Skeletal muscle satellite cell (primary cell): ENCODE results near the gene PLXNA4.

ENCODE experiments used
- H3K27me3 ChIP-seq: 2 replicates; pipeline ENCODE4 v1.7.0; 2013; ENCODE audit warnings: low read length; ENCODE audit not compliant: control insufficient read depth, insufficient read depth
- H3K36me3 ChIP-seq: 2 replicates; pipeline ENCODE4 v1.7.0; 2013; ENCODE audit warnings: mild to moderate bottlenecking, control low read depth, low read length; ENCODE audit not compliant: insufficient read depth
- H3K4me1 ChIP-seq: 2 replicates; pipeline ENCODE4 v1.7.0; 2013; ENCODE audit warnings: low read length; ENCODE audit not compliant: control insufficient read depth, insufficient read depth
- H3K4me2 ChIP-seq: 2 replicates; pipeline ENCODE4 v1.7.0; 2013; ENCODE audit warnings: mild to moderate bottlenecking, low read length
- H3K4me3 ChIP-seq: 2 replicates; pipeline ENCODE4 v1.7.0; 2013; ENCODE audit warnings: low read length
- H3K9ac ChIP-seq: 2 replicates; pipeline ENCODE4 v1.7.0; 2013; ENCODE audit warnings: mild to moderate bottlenecking, low read depth, low read length, moderate library complexity
- H3K9me3 ChIP-seq: replicated peaks from 2 replicates; pipeline ENCODE4 v1.7.0; 2013; ENCODE audit warnings: mild to moderate bottlenecking, control low read depth, low read length

Gene PLXNA4

DNA sequence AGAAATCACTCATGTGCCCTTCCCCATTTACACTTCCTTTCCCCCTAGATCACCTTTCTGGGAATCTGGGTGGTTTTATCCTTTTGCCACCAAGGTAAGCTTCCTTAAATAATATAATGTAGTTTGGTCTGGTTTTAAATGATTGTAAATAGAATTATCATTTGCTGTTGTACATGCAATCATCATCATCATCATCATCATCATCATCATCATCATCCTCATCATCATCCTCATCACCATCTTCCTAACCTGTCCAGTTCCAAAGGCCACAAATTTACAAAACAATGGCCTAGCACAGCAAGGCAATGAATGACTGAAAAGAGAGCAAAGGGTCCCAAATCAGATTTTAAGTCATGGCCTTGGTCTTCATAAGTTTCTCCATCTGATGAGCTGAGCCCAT is 329.7 kb downstream of the PLXNA4 start:
- no peaks in the 10 kb centered on the region for H3K27me3 ChIP-seq
- H3K9ac ChIP-seq: no peak overlapping the region
- H3K4me3 ChIP-seq: no peak overlapping the region
- H3K4me1 ChIP-seq: no peaks in the 10 kb centered on the region
- H3K4me2 ChIP-seq: no peak overlapping the region
- H3K9me3 ChIP-seq: no peaks in the 10 kb centered on the region
- no peaks in the 10 kb centered on the region for H3K36me3 ChIP-seq

DNA sequence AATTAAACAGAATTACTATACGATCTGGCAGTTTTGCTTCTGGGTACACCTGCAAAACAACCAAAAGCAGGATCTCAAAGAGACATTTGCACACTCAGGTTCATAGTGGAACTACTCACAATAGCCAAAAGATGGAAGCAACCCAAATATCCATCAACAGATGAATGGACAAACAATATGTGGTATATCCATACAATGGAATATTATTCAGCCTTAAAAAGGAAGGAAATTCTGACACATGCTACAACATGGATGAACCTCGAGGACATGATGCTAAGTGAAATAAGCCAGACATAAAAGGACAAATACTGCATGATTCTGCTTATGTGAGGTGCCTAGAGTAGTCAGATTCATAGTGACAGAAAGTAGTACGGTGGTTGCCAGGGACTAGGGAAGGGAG is 330.7 kb downstream of the PLXNA4 start:
- Histone ChIP-seq H3K4me1 (no peaks in the 10 kb centered on the region), H3K36me3 (no peaks in the 10 kb centered on the region), H3K9me3 (no peaks in the 10 kb centered on the region), H3K4me3 (no peak overlapping the region), H3K4me2 (no peak overlapping the region), H3K9ac (no peak overlapping the region), H3K27me3 (no peaks in the 10 kb centered on the region)

- Histone ChIP-seq H3K4me3 (no peak overlapping the region), H3K36me3 (no peaks in the 10 kb centered on the region), H3K4me2 (no peak overlapping the region), H3K27me3 (no peaks in the 10 kb centered on the region), H3K9me3 (no peaks in the 10 kb centered on the region), H3K9ac (no peak overlapping the region), H3K4me1 (no peaks in the 10 kb centered on the region)
Observed at GRCh38 chr7:132244903-132245480, 331.3 kb downstream of the PLXNA4 start.

- H3K4me1 ChIP-seq: no peaks in the 10 kb centered on the region
- no peaks in the 10 kb centered on the region for H3K27me3 ChIP-seq
- no peak overlapping the region for H3K4me2 ChIP-seq
- H3K9ac ChIP-seq: no peak overlapping the region
- no peaks in the 10 kb centered on the region for H3K36me3 ChIP-seq
- no peak overlapping the region for H3K4me3 ChIP-seq
- H3K9me3 ChIP-seq: no peaks in the 10 kb centered on the region
Observed at GRCh38 chr7:132243463-132243862, 332.8 kb downstream of the PLXNA4 start.

GRCh38 chr7:132243051-132243450 is 333.2 kb downstream of the PLXNA4 start:
- H3K4me1 ChIP-seq: no peaks in the 10 kb centered on the region
- no peaks in the 10 kb centered on the region for H3K27me3 ChIP-seq
- H3K4me2 ChIP-seq: no peak overlapping the region
- H3K36me3 ChIP-seq: no peaks in the 10 kb centered on the region
- no peak overlapping the region for H3K4me3 ChIP-seq
- no peak overlapping the region for H3K9ac ChIP-seq
- no peaks in the 10 kb centered on the region for H3K9me3 ChIP-seq

- Histone ChIP-seq H3K9me3 (no peaks in the 10 kb centered on the region), H3K4me1 (no peaks in the 10 kb centered on the region), H3K4me2 (no peak overlapping the region), H3K9ac (no peak overlapping the region), H3K36me3 (no peaks in the 10 kb centered on the region), H3K27me3 (no peaks in the 10 kb centered on the region), H3K4me3 (no peak overlapping the region)
Observed at GRCh38 chr7:132242192-132242812, 334.0 kb downstream of the PLXNA4 start.

DNA sequence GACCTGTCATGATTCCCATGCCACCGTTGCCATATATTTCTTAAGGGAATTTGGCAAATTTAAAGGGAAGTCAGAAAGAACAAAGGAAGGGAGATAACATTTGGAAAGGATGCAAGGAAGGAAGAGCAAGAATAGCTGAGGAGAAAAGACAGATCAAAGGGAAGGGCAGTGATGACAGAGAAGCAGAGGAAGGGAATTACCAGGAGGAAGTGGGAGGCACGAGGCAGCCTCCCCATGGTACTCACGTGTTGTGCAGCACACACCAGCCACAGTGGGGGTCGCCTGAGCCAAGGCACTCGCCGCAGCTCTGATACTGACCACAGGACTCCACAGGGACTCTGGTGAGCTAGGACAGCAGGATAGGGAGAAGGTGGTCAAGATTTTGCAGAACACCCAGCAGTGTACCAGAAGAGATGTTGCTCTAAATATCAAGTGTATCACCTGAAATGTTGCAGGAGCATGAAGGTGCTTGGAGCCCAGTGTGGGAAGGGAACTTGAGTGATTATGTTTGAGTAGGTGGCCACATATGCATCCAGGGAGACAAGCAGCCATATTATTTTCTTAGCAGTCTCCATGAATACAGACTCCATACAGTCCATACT is 335.3 kb downstream of the PLXNA4 start:
- Histone ChIP-seq H3K27me3 (no peaks in the 10 kb centered on the region), H3K4me3 (no peak overlapping the region), H3K4me2 (no peak overlapping the region), H3K9me3 (no peaks in the 10 kb centered on the region), H3K9ac (no peak overlapping the region), H3K4me1 (no peaks in the 10 kb centered on the region), H3K36me3 (no peaks in the 10 kb centered on the region)

DNA sequence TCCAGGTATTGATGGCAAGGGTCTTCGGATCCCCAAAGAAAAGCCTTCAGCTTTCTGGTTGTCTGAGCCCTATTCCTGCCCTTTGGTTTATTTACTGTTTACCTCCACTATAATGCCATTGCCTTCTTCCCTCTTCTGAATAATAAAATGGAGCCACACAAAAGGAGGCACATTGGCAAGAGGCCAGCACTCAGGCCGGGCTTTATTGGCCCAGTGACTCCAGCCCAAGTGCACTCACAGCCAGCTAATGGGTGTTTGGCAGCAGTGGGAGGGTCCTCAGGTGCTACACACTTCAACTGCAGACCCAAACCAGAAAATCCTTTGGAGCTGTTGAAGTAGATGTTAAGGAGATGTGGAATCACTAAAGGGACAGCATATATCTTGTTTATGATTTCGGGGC is 336.0 kb downstream of the PLXNA4 start:
- no peak overlapping the region for H3K9ac ChIP-seq
- H3K4me2 ChIP-seq: no peak overlapping the region
- no peak overlapping the region for H3K4me3 ChIP-seq
- no peaks in the 10 kb centered on the region for H3K36me3 ChIP-seq
- no peaks in the 10 kb centered on the region for H3K4me1 ChIP-seq
- no peaks in the 10 kb centered on the region for H3K27me3 ChIP-seq
- no peaks in the 10 kb centered on the region for H3K9me3 ChIP-seq

GRCh38 chr7:132239422-132239994 is 336.8 kb downstream of the PLXNA4 start:
- Histone ChIP-seq H3K4me1 (no peaks in the 10 kb centered on the region), H3K9ac (no peak overlapping the region), H3K36me3 (no peaks in the 10 kb centered on the region), H3K4me2 (no peak overlapping the region), H3K9me3 (no peaks in the 10 kb centered on the region), H3K27me3 (no peaks in the 10 kb centered on the region), H3K4me3 (no peak overlapping the region)

DNA sequence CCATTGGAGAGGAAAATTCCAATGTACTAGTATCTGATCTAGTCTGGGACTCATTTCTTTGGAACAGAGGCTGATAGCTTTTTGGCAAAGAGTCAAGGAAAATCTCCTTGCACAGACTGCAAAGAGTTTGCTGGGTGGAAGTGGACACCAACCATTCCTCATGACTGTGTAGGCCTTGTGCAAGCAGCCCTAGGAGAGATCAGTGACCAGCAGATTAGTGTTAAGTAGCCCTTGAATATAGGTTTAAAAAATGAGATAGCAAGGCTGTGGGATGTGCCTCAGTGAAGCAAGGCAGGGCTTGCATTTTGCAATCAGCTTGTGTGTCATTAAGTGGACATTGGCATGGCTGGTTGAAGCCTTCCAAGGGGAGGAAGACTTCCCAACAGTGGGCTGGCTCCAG is 341.6 kb downstream of the PLXNA4 start:
- Histone ChIP-seq H3K27me3 (no peaks in the 10 kb centered on the region), H3K36me3 (no peaks in the 10 kb centered on the region), H3K4me2 (no peak overlapping the region), H3K9me3 (no peaks in the 10 kb centered on the region), H3K4me3 (no peak overlapping the region), H3K4me1 (no peaks in the 10 kb centered on the region), H3K9ac (no peak overlapping the region)

GRCh38 chr7:132232406-132232805 is 343.9 kb downstream of the PLXNA4 start:
- no peak overlapping the region for H3K4me3 ChIP-seq
- H3K27me3 ChIP-seq: no peaks in the 10 kb centered on the region
- no peak overlapping the region for H3K4me2 ChIP-seq
- no peak overlapping the region for H3K9ac ChIP-seq
- H3K4me1 ChIP-seq: no peaks in the 10 kb centered on the region
- no peaks in the 10 kb centered on the region for H3K9me3 ChIP-seq
- H3K36me3 ChIP-seq: no peaks in the 10 kb centered on the region

GRCh38 chr7:132230462-132230861 is 345.8 kb downstream of the PLXNA4 start:
- Histone ChIP-seq H3K27me3 (no peaks in the 10 kb centered on the region), H3K4me3 (no peak overlapping the region), H3K9me3 (no peaks in the 10 kb centered on the region), H3K9ac (no peak overlapping the region), H3K4me2 (no peak overlapping the region), H3K4me1 (no peaks in the 10 kb centered on the region), H3K36me3 (no peaks in the 10 kb centered on the region)
